CD4-positive, alpha-beta T cell treated with Interleukin-15 for 4 hours (primary cell): Measurements from ENCODE around the gene NAP1L4.

Source experiments
- DNase-seq: peaks from one replicate; pipeline ENCODE4 v3.0.0-alpha.2; 2020; ENCODE audit warnings: low spot score

The NAP1L4 gene

DNA sequence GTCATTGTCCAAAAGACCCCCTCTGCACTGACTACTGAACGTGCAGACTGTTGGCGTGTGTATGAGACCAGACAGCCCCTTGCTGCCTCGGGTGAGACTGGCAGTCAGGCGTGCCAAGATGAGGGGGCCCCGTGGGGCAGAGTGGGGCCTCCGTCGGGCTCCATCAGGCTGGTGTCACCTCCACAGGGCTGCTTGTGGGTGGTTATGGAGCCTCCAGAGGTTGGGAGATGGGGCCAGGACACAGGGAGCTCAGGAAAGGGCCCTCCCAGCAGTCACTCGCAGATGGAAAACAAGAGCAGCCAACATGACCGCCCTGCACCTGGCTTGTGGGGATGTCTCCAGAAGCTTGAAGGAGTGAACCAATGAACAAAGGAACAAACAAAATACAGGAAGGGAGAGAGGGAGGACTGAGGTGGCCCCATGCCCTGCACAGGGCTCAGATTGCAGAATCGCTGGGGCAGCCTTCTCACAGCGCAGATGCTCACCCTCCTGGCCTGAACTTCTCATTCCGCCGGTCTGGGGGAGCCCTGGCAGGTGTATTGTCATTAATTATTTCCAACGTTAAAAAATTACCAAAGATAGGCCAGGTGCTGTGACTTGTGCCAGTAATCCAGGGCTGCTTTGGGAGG lies 57.4 kb downstream of the NAP1L4 start:
- DNase-seq: no peak

DNA sequence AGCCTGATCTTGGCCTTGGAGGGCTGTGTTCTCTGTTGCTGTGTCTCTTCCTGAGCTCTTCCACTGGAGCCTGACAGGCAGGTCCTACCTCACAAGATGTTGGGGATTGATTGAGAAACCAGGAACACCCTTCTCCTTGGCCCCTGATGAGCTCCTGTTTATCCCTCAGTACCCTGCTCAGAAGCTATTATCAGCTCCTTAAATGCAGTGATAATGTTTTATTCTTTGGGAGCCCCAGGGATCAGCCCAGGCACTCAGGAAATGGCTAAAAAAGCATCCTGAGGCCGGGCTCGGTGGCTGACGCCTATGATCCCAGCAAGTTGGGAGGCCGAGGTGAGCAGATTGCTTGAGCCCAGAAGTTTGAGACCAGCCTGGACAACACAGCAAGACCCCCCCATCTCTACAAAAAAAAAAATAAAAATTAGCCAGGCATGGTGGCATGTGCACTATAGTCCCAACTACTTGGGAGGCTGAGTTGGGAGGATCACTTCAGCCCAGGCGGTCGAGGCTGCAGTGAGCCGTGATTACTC lies 58.0 kb downstream of the NAP1L4 start:
- no peak for DNase-seq

DNA sequence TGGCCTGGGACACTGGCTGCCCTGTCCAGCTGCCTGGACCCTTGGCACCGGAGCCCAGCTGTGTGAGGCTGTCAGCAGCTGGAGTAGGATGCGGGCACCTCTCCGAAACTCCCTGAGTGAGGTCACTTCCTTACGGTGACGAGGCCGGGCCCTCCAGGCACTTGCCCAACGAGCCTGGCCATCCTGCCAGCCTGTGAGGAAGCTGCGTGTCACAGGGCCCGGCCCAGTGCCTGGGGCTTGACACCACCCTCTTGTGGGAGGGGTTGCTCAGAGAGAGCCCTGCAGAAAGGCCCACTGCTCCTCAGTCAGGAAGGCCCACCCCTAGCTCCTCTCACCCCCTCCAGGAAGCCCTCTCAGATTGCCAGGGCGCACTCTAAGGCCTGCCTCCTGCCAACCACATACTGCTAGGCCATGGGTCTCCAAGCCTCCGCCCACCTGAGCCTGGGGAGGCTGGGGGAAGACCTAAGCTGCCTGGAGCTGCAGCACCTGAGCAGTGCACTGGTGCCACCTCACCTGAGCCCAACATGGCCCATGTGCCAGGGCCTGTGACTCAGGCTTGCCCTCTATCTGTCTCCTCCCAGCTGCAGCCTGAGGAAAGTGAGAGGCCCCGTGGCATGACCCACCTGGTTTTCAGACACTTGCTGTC lies 58.6 kb downstream of the NAP1L4 start:
- peak; percentile 44 for DNase-seq

DNA sequence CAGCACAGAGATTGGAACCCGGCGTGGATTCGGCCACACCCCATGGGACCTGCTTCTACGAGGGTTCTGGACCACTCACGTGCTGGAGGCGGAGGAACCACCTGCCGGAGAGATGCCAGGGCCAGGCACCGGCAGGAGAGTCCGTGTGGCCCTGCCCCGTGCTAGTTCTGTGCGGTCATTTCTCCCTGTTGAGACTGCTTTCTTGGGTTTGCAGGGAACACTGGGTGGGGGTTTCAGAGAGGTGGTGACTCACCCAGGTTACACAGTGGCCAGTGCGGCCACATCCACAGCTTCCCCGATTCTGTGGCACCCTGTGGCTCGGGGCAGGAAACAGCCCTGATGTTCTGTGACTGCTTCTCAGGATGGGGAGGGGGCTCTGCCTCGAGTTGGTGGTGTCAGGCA lies 59.3 kb downstream of the NAP1L4 start:
- DNase-seq: no peak

DNA sequence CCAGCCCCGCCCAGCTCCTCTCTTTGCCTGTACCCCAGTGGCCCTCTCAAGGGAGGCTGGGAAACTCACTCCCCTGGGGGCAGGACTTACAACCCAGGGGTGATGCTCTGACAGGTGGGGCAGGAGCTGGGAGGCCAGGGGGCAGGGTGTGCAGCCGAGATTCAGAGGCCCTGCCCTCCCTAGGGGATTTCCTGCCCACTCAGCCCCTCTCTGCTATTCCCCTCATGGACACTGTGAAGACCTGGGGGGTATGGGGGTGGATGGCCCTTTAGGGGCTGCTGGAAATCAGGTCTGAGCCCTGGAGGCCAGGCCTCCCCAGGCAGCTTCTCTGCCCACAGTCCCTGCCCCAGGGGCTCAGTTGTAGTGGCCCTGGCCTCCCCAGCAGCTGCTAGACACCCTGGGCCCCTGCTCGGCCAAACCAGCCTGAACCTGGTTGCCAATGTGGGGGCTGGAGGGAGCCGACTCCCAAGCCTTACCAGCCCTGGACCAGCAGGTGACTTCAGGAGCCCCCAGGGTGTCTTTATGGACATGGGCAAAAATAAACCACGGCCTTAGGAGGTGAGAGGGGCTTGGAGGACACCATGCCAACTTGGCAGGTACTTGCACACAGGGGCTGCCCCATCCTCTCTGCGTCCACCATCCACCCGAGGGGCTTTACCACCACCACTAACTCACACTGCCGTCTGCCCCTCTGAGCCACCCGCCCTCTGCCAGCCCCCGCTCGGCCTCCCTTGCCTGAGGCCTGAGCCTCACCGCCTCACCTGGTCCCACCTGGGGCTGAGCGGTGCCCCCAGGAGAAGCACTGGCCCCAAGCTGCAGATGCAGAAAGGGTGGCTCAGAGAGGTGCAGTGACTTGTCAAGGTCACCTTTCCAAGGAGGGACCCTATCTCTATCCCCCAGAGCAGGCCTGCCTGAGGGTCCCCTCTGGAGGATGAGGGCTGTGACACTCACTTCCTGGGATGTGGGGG lies 60.1 kb downstream of the NAP1L4 start:
- DNase-seq: no peak

DNA sequence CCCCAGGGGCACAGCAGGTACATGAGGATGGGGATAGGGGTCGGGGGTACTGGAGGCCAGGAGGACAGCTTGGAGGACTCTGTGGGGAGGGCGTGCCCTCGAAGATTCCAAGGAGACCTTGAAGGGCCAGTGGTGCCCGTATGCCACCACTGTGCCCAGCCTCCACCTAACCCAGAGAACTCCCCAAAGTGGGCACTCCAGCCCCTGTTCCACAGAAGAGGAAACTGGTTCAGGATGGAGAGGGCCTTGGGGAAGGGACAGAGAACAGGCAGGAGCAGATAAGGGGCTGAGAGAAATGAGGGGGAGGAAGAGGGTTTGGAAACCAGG lies 60.7 kb downstream of the NAP1L4 start:
- no peak for DNase-seq

DNA sequence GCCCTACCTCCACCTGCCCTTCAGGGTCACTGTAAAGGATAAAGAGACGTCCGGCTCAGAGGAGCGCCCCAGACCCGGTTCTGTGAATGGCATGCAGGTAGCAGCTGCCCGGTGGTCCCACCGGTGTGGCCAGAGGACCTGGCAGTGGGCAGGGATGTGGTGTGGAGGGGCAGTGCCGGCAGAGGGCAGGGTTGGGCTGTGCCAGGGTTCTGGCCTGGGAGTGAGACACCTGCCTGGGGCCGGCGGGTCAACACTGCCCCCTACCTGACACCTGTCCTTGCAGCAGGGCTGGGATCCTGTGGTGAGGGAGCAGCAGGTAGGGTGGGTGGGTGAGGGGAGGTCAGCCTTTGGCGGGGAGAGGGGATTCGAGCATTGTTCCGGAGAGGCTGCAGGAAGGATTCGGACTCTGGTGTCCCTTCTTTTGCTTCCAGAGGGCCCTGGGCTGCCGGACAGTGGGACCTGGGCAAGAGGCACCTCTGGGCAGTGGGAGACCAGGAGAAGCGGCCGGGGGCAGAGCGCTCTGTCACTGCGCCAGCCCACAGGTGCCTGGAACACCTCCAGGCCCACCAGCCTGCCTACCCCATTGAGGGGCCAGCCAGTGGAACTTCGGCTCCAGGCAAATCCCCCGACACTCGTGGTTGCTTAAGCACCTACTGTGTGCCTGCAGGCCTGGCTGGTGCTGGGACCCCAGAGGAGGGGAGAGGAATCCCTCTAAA lies 61.3 kb downstream of the NAP1L4 start:
- peak; percentile 55 for DNase-seq

DNA sequence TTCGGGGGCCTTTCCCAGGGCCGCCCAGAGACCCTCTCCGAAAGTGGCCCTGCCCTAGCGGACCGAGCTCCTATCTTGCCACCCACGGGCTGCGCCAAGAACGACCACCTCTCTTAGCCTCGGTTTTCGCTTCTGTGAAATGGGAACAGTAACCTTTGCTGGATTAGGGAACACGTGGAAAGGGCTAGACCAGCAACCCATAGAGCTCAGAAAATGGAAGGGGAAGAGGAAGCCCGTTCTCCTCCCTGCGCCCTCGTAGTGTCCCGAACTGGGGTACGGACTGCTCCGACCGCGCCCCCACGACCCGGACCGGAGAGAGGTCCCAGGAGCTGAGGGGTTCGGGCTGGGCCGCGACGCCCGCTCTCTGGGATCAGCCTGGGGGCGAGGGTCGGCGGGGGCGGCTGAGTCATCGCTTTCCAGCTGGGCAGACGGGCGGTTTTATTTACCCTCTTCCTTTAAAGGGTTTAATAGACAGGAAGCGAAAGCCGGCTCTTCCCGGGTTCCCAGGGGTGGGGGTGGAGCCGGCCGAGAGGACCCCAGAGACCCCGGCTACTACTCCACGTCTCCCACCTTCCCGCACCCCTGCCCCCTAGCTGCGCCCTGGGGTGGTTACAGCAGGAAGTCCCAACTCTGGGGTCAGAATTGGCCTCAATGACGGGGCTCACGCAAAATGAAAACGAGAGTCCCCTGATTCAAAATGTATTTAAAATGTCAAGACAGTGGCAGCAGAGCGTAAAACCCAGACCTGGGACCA lies 62.0 kb downstream of the NAP1L4 start:
- peak; percentile 31 for DNase-seq

DNA sequence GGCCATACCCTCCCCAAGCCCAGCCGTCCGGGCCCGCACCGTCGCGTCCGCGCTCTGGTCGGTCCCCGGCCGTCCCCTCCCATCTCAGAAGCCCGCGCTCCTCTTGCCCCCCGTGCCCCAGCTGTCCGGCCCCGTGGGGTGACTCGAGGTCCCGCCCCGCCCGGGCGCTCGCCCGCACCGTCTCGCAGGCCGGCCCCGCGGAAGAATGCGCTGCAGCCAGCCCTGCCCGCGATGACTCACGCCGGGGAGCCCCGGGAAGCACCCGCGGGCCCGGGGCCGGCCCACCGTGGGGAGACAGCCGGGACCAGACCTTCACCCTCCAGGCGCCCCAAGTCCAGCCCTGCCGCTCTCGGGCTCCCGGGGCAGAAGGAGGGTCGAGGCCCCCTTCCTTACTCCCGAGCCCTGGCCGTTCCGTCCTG lies 62.6 kb downstream of the NAP1L4 start:
- peak; percentile 39 for DNase-seq

DNA sequence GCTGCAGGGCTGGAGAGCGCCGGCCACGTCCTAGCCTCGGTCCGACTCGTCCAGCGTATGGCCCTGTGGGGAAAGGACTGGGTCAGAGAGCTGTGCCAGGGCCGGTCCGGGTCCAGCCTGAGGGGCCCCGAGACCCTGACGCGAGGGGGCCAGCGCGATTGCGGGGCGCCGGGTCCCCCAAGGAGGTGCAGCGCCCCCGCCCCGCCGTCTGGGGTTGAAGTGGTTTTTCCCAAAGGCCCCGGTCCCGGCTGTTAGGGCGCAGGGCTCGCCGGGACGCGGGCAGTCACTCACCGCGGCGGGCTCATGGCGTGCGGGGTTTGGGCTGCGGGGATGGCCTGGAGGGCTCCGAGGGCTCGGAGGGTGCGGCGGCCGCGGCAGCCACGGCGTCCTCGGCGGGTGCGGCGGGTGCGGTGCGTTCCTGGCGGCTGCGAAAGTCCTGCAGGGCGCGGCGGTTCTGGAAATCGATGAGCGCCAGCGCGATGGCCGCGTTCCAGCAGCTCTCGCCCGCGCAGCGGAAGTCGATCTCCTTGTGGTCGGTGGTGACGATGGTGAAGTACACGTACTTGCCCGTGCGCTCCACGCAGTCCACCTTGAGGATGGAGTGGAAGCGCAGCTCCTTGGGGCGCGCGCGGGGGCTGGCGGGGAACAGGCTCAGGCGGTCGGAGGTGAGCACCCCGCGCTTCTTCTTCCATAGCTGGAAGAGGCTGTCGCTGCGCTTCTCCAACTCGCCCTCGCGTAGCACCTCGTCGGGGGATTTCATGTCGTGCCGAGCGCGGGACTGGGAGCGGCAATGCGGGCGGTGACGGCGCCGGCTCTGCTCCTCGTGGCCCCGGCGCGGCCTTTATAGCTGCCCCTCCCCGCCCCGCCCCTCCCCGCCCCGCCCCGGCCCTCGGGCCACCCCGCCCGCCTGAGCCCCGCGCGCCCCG lies 63.3 kb downstream of the NAP1L4 start, which contains the start of gene PHLDA2:
Gene PHLDA2, minus strand, starts transcription at position 816 of the 926 bp plus-strand sequence. Its CDS starts 56 bp downstream, at position 760.
- peak; percentile 48 for DNase-seq

DNA sequence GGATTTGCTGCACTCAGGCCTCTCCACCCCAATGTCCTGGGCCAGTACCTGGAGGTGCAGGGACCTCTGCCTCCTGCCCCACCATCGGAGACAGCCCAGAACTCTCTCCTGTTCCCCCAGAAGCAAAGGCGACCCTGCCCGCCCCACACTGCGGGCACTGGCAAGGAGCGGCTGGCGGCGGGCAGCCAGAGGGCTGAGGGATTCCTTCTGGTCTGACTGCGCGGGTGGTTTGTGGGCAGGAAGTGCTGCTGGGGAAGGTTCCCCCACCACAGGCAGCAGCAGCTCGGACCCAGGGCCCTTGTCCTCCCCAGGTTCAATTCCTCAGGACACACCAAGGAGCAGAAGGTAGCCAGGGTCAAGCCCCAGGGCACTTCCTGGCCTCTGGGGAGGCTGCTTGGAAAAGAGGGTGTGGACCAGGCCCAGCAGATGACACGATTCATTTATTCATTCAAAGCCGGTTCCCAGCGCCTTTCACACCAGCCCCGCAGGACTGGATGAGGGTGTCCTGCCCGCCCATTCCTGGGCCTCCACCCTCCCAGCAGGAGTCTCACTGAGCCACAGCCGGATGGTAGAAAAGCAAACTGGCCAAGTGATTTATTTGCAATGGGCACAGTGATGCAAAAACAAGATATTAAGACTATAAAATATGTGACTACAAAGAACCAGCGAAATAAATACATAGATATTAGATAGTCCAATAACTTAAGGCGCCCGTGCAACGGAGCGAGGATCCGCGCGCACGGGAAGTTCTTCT lies 64.1 kb downstream of the NAP1L4 start:
- DNase-seq: no peak

DNA sequence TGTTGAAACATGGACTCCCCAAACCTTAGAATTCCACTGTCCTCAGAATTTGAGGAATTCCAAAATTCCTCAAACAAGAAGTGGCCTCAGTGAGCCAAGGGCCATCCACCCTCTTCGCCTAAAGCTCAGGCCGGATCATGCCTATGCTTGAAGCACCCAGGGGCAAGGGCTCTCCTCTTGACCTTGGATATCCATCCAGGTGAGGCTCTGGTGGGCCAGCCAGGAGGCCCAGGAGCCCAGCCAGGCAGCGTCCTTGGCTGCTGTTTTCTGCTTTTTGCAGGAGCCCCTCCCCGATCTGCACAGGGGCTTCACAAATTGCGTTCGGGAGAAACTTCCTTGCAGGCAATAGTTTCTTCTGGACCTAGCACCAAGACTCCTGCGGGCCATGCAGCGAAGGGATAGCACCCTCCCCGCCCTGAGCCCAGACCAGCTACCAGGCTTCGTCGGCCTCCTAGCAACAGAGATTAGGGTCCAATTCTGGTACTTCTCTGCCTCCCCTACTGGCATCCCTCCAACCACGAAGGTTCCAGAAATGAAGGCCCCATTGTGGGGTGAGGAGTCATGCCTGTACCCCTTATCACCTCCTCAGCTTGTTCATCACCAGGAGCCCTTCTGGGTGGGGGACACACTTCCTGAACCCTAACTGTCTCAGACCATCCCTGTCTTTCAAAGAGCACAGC lies 64.9 kb downstream of the NAP1L4 start:
- no peak for DNase-seq

DNA sequence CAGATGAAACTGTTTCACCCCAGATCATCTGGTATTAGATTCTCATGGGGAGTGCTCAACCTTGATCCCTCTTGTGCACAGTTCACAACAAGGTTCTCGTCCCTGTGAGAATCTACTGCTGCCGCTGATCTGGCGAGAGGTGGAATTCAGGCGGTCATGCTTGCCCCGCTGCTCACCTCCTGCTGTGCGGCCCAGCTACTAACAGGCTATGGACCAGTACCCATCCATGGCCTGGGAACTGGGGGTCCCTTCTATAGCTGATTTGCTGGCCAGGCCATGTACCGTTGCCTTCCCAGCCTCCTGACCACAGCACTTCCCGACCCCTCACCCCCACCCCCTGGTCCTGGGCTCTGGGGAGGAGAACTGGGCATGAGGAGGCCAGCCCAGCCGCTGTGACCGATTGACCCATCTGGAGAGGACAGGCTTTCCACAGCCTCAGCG lies 65.5 kb downstream of the NAP1L4 start:
- DNase-seq: no peak

DNA sequence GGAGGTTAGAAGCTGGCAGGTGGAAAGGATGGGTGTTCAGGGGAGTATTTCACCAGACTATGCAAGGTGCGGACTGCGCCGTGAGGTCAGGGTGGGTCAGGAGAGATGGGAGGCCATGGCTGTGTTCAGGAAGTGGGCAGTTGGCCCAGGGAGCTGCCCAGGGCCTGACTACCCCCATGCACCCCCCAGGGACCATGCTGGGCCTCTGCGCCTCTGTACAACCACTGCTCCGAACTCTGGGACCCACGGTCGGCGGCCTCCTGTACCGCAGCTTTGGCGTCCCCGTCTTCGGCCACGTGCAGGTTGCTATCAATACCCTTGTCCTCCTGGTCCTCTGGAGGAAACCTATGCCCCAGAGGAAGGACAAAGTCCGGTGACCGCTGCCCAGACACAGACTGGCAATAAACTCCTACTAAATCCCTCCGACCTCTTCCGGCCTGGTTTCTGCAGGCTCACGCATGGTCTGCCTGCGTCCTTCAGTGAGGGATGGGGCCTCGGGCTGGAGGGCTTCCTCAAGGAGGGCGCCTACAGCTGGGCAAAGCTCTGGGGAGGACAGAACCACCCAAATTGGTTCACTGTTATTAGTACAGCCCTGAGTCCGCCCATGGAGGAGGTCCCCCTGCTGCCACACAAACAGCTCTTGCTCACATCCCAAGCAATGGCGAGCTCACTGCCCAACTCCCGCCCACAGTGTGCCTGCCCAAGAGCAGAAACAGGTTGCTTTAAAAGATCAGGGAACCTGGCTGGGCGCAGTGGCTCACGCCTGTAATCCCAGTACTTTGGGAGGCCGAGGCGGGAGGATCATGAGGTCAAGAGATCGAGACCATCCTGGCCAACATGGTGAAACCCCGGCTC lies 67.1 kb downstream of the NAP1L4 start:
- DNase-seq: no peak

DNA sequence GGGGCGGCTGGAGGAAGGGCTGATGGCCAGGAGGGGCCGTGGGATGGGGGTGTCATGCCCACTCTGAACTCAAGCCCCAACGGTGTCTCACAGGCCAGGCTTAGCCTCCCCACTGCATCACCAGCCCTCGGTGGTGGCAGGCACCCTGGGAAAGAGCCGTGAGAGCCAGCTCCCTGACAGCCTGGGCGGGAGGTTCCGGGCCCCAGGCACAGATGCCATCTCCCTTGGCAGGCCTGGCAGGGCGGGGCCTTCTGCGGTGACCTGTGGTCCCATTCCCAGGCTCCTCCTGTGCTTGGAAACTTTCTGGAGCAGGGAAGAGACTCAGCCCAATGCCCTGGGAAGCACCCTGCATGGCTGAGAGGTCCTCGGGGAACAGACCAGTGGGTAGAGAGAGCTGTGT lies 67.7 kb downstream of the NAP1L4 start:
- no peak for DNase-seq

DNA sequence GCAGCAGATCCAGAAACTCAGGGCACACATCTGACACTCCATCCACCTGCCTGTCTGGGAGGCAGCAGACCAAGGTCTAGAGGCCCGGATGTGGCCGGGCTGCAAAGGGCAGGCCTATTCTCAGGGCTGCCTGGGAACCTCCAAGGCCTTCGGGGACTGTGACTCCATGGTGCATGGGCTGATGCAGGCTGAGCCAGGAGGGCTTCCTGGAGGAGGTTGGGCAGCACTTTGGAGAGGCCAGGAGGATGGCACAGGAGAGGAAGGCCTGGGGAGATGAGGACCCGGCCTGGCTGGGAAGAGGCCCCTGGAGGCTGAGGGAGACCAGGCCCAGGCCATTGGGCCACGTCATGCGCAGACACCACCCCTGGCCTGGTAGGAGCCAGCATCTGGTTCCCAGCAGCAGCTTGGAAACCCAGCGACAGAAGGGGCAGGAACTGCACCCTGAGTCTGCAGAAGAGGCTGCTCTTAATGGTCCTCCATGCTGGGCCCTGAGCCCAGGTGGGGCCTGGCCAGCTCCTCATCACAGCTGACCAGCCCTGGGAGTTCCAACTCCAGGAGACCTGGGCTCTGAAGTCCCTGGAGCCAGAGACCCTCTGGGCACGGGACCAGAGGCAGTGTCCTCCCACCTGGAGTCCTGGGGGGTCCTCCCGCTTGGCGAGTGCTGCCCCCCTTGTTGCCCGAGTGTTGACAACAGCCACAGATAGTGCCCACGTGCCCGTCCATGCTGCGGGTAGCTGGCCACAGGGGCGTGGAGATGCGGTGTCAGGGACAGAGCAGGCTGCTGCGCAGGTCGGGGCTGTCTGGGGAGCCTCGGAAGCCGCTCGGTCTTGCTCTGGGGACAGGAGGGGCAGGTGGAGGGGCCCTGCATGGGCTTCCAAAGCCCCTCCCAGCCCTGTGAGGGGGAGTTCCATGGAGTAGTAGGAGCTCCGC lies 68.4 kb downstream of the NAP1L4 start:
- DNase-seq: no peak

DNA sequence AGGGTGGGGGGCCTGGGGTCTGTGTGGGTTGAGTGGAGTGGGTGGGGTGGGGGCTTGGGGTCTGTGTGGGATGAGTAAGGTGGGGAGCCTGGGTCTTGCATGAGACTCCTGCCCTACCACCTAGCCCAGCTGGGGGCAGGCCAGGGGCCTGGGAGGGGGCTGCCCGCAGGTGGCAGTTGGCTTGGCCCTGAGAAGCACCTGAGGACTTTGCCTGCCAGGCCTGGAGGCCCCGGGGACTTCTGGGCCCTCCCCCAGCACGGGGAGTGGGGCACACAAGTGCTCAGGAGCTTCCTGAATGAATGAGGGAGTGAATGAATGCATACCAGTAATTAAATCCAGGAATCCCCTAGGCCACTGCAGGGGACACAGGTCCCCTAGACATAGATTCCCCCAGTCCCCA lies 69.5 kb downstream of the NAP1L4 start:
- DNase-seq: no peak
